Testis (tissue), 3 donors: ENCODE data around the gene MAMLD1. TPM values are rescaled to one million over a fixed set of nuclear protein-coding genes. Genes with fewer than 3 reads are reported as not detected.

Experiments
- DNase-seq: peaks from one replicate; pipeline ENCODE4 v3.0.0-alpha.2; 2019
- H3K27ac ChIP-seq, 2 donors: fragments of 200-600 bp; sonication (generic); one replicate each; pipeline ENCODE4 v1.5.1; 2019
- H3K27me3 ChIP-seq: fragments of 200-600 bp; sonication (generic); one replicate; pipeline ENCODE4 v1.5.1; 2019
- H3K36me3 ChIP-seq: fragments of 200-600 bp; sonication (generic); one replicate; pipeline ENCODE4 v1.5.1; 2017; ENCODE audit warnings: low read depth; ENCODE audit errors: missing control alignments
- H3K4me1 ChIP-seq: fragments of 200-600 bp; sonication (generic); one replicate; pipeline ENCODE4 v1.5.1; 2019
- H3K4me3 ChIP-seq, 2 donors: fragments of 200-600 bp; sonication (generic); one replicate each; pipeline ENCODE4 v1.5.1; 2017 to 2019
- H3K9me3 ChIP-seq: fragments of 200-600 bp; sonication (generic); one replicate; pipeline ENCODE4 v1.5.1; 2017
- CTCF ChIP-seq, 3 experiments: fragments of 450-650 bp in 2 of 3; fragments of 200-600 bp in 1 of 3; sonication (generic) in 1 of 3; IDR thresholded peaks; one replicate each; pipeline ENCODE4 v1.5.1; 2016 to 2019; ENCODE audit warnings: antibody characterized with exemption in 3 of 3, mild to moderate bottlenecking in 2 of 3, moderate library complexity in 1 of 3
- POLR2A ChIP-seq: fragments of 450-650 bp; IDR thresholded peaks from one replicate; pipeline ENCODE4 v1.6.1; 2017; ENCODE audit warnings: antibody characterized with exemption, mild to moderate bottlenecking, moderate library complexity
- WGBS, 2 donors: methylation state at CpG; one replicate each; pipeline ENCODE4 v1.1.5; 2018; 5-methylcytosine and 5-hydroxymethylcytosine counted together
- intact Hi-C: fragments of 100-400 bp; cut with DNase I; formaldehyde crosslinking; loops from one replicate; pipeline ENCODE4 v1.15.1; 2023; ENCODE audit warnings: low total_unique reads
- polyA plus RNA-seq: library from polyadenylated mRNA; stranded (reverse); fragments of 350-450 nt; fragmentation: Illumina TruSeq; extraction: RNeasy Lipid Tissue Mini Kit (QIAGEN cat#74804); gene quantifications from one replicate; pipeline ENCODE4 v1.2.3, GENCODE V29; 2014; ENCODE audit warnings: low read depth, low replicate concordance; ENCODE audit not compliant: insufficient read depth
- total RNA-seq, 2 donors: library from RNA; depleted of rRNA; stranded (reverse); fragments of >200 nt; gene quantifications; one replicate each; pipeline ENCODE4 v1.2.3, GENCODE V29; 2016

Gene MAMLD1
- total and polyA plus RNA-seq, 3 donors from 2014 or later, result 31.3 to 91.5 (median 70.6) TPM

GRCh38 chrX:150517303-150517910 is 154.3 kb downstream of the MAMLD1 start:
- Histone ChIP-seq H3K4me3 (no peak overlapping the region), H3K9me3 (no peaks in the 10 kb centered on the region), H3K36me3 (no peaks in the 10 kb centered on the region), H3K27me3 (no peaks in the 10 kb centered on the region), H3K27ac (no peak overlapping the region), H3K4me1 (no peaks in the 10 kb centered on the region)
- intact Hi-C loops, result loop anchor here (10.0 kb wide), 1 partner anchor 153 kb away; the partner anchor contains the start of gene MAMLD1
- TF ChIP-seq CTCF (IDR thresholded peaks at IDR 0.05) (no peak), POLR2A (no peak)
- 20 to 53% methylated on average over 1 to 2 of the region's 4 CpGs for WGBS, 2 donors
- DNase-seq, result no peak

GRCh38 chrX:150522494-150522893 is 159.4 kb downstream of the MAMLD1 start:
- 80 to 92% methylated on average over 1 to 2 of the region's 2 CpGs for WGBS, 2 donors
- no peak for TF ChIP-seq CTCF (IDR thresholded peaks at IDR 0.05)
- no peak for TF ChIP-seq POLR2A
- DNase-seq, result no peak

GRCh38 chrX:150525061-150525919 is 162.2 kb downstream of the MAMLD1 start:
- Histone ChIP-seq H3K36me3 (no peaks in the 10 kb centered on the region), H3K4me3 (no peak overlapping the region), H3K27me3 (no peaks in the 10 kb centered on the region), H3K27ac (no peak overlapping the region), H3K4me1 (peaks cover 3% of the 10 kb centered on the region), H3K9me3 (no peaks in the 10 kb centered on the region)
- peak; percentile 45 for DNase-seq
- intact Hi-C loops, result no loop called here
- whole genome bisulfite sequencing, 2 donors, result 71 to 79% methylated on average over 4 to 10 of the region's 10 CpGs
- TF ChIP-seq CTCF (IDR thresholded peaks at IDR 0.05) (no peak), POLR2A (no peak)

More at GRCh38 chrX:150522494-150522893, 159.4 kb downstream of the MAMLD1 start:
- Histone ChIP-seq H3K27me3 (no peaks in the 10 kb centered on the region), H3K27ac (no peak overlapping the region), H3K4me1 (peaks cover 3% of the 10 kb centered on the region), H3K9me3 (no peaks in the 10 kb centered on the region), H3K36me3 (no peaks in the 10 kb centered on the region), H3K4me3 (no peak overlapping the region)
- intact Hi-C loops, result no loop called here

- 79 to 89% methylated on average over 5 to 7 of the region's 7 CpGs for WGBS, 2 donors
- H3K27ac ChIP-seq, result no peak overlapping the region
Measured at GRCh38 chrX:150526692-150527091, 163.6 kb downstream of the MAMLD1 start.

More at GRCh38 chrX:150526692-150527091, 163.6 kb downstream of the MAMLD1 start:
- Histone ChIP-seq H3K4me1 (peaks cover 3% of the 10 kb centered on the region), H3K9me3 (no peaks in the 10 kb centered on the region), H3K4me3 (no peak overlapping the region), H3K27me3 (no peaks in the 10 kb centered on the region), H3K36me3 (no peaks in the 10 kb centered on the region)
- intact Hi-C loops, result no loop called here
- DNase-seq, result no peak
- TF ChIP-seq POLR2A (no peak), CTCF (IDR thresholded peaks at IDR 0.05) (no peak)
